PC-9 (cell line): Measurements from ENCODE around the gene FSIP1. TPM values are rescaled to one million over a fixed set of nuclear protein-coding genes. Genes with fewer than 3 reads are reported as not detected.

Experiments used
- BruUV-seq: library from RNA; stranded (reverse); fragments of 400-500 nt; replicated peaks from 2 replicates; lab custom pipeline; 2021; lab: Mats Ljungman, UMichigan
- CTCF ChIA-PET: fragments of 300-600 bp; sonication (Branson Sonifier 250); formaldehyde crosslinking; loops from one replicate; lab custom pipeline; 2022; ENCODE audit warnings: antibody characterized with exemption; lab: Charles Lee
- POLR2A ChIA-PET: fragments of 300-600 bp; sonication (Branson Sonifier 250); formaldehyde crosslinking; loops from one replicate; lab custom pipeline; 2022; ENCODE audit warnings: antibody characterized with exemption; ENCODE audit not compliant: unreplicated experiment; lab: Charles Lee
- DNase-seq, 2 experiments: peaks; one replicate each; pipeline versions ENCODE4 v3.0.0 to v3.0.0-alpha.2; 2015 to 2022; ENCODE audit warnings: mixed read lengths in 1 of 2
- H2AFZ ChIP-seq: fragments of 200-600 bp; sonication (generic); 2 replicates; pipeline ENCODE4 v1.8.1; 2017; ENCODE audit warnings: antibody characterized with exemption
- H3F3A ChIP-seq: fragments of 200-600 bp; sonication (generic); 2 replicates; pipeline ENCODE4 v1.8.1; 2017; ENCODE audit warnings: antibody characterized with exemption, mild to moderate bottlenecking, low read depth; ENCODE audit not compliant: insufficient read depth
- H3K27ac ChIP-seq: fragments of 200-600 bp; sonication (generic); 2 replicates; pipeline ENCODE4 v1.6.1; 2016; ENCODE audit warnings: mixed run types
- H3K27me3 ChIP-seq: fragments of 200-600 bp; sonication (generic); 2 replicates; pipeline ENCODE4 v1.6.1; 2016; ENCODE audit warnings: low read depth, mixed run types; ENCODE audit not compliant: insufficient read depth
- H3K36me3 ChIP-seq: fragments of 200-600 bp; sonication (generic); 2 replicates; pipeline ENCODE4 v1.6.1; 2016; ENCODE audit warnings: low read depth, mixed run types
- H3K4me1 ChIP-seq: fragments of 200-600 bp; sonication (generic); replicated peaks from 2 replicates; pipeline ENCODE4 v1.6.1; 2016; ENCODE audit warnings: mixed run types; ENCODE audit not compliant: insufficient read depth
- H3K4me2 ChIP-seq: fragments of 200-600 bp; sonication (generic); 2 replicates; pipeline ENCODE4 v1.6.1; 2017; ENCODE audit warnings: mixed run types
- H3K4me3 ChIP-seq: fragments of 200-600 bp; sonication (generic); 2 replicates; pipeline ENCODE4 v1.6.1; 2016; ENCODE audit warnings: mixed run types
- H3K79me2 ChIP-seq: fragments of 200-600 bp; sonication (generic); 2 replicates; pipeline ENCODE4 v1.6.1; 2017; ENCODE audit warnings: low read depth, mixed run types
- H3K9me2 ChIP-seq: fragments of 200-600 bp; sonication (generic); 2 replicates; pipeline ENCODE4 v1.8.1; 2017; ENCODE audit warnings: mild to moderate bottlenecking; ENCODE audit not compliant: insufficient read depth
- H3K9me3 ChIP-seq: fragments of 200-600 bp; sonication (generic); 2 replicates; pipeline ENCODE4 v1.8.1; 2016; ENCODE audit warnings: low read depth; ENCODE audit not compliant: insufficient read depth
- H4K20me1 ChIP-seq: fragments of 200-600 bp; sonication (generic); 2 replicates; pipeline ENCODE4 v1.8.1; 2017; ENCODE audit not compliant: insufficient read depth
- EZH2 ChIP-seq: fragments of 200-600 bp; sonication (generic); IDR thresholded peaks from 2 replicates; pipeline ENCODE4 v1.8.0; 2017; ENCODE audit warnings: antibody characterized with exemption, low read depth
- intact Hi-C: fragments of 100-400 bp; cut with micrococcal nuclease; formaldehyde crosslinking; loops from one replicate; pipeline ENCODE4 v1.10.0; 2022; ENCODE audit not compliant: unreplicated experiment
- total RNA-seq: library from RNA; stranded (reverse); gene quantifications from 2 replicates; pipeline ENCODE4 v1.2.3, GENCODE V29; 2021
- TF ChIP-seq, protein P1 (sequence below): fragments of 200-600 bp; sonication (generic); conservative IDR thresholded peaks from 2 replicates; pipeline ENCODE4 v1.6.1; 2017; ENCODE audit warnings: mixed run types, antibody characterized with exemption, mild to moderate bottlenecking, moderate library complexity

FSIP1 gene
- total RNA-seq, 1 experiment from 2014 or later = 1.2 TPM

- ChIA-PET CTCF (no interaction called here), POLR2A (no interaction called here)
- Histone ChIP-seq H3K27ac (no peak overlapping the region), H3K36me3 (no peaks in the 10 kb centered on the region), H3K27me3 (no peaks in the 10 kb centered on the region), H3K4me2 (no peak overlapping the region), H3K4me3 (no peak overlapping the region), H3K9me3 (no peaks in the 10 kb centered on the region), H2AFZ (no peak overlapping the region), H3K4me1 (no peaks in the 10 kb centered on the region), H3F3A (no peaks in the 10 kb centered on the region), H4K20me1 (no peaks in the 10 kb centered on the region), H3K9me2 (no peaks in the 10 kb centered on the region), H3K79me2 (no peaks in the 10 kb centered on the region)
- intact Hi-C loops = no loop called here
- TF ChIP-seq EZH2 = no peak
- TF ChIP-seq, protein P1, sequence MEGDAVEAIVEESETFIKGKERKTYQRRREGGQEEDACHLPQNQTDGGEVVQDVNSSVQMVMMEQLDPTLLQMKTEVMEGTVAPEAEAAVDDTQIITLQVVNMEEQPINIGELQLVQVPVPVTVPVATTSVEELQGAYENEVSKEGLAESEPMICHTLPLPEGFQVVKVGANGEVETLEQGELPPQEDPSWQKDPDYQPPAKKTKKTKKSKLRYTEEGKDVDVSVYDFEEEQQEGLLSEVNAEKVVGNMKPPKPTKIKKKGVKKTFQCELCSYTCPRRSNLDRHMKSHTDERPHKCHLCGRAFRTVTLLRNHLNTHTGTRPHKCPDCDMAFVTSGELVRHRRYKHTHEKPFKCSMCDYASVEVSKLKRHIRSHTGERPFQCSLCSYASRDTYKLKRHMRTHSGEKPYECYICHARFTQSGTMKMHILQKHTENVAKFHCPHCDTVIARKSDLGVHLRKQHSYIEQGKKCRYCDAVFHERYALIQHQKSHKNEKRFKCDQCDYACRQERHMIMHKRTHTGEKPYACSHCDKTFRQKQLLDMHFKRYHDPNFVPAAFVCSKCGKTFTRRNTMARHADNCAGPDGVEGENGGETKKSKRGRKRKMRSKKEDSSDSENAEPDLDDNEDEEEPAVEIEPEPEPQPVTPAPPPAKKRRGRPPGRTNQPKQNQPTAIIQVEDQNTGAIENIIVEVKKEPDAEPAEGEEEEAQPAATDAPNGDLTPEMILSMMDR = no peak
- no TSS peak for BruUV-seq
- DNase-seq = no peak
Observed at GRCh38 chr15:39556461-39556860, 226.2 kb downstream of the FSIP1 start.

DNA sequence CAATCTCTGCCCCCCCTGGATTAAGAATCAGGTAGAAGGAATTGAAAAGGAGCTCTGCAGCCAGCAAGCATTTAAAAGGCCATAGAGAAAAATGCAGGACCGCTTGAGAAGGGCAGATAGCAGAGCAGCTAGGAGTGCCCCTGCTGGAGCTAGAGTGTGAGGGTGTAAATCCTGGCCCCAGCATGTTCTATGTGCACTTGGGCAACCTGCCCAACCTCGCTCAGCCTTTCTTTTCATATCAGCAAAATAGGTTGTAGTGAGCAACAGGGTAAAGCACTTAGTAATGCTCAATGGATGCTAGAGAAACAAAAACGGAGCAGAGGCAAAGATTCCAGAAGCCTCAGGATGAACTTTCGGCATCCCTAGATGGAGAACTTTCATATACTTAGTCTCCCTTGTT, 226.8 kb downstream of the FSIP1 start:
- DNase-seq = no peak
- Histone ChIP-seq H3K79me2 (no peaks in the 10 kb centered on the region), H3K36me3 (no peaks in the 10 kb centered on the region), H3K4me1 (no peaks in the 10 kb centered on the region), H3K4me3 (no peak overlapping the region), H3K27ac (no peak overlapping the region), H3F3A (no peaks in the 10 kb centered on the region), H4K20me1 (no peaks in the 10 kb centered on the region), H3K27me3 (no peaks in the 10 kb centered on the region), H3K9me2 (no peaks in the 10 kb centered on the region), H2AFZ (no peak overlapping the region), H3K9me3 (no peaks in the 10 kb centered on the region), H3K4me2 (no peak overlapping the region)
- ChIA-PET CTCF (no interaction called here), POLR2A (no interaction called here)
- no peak for TF ChIP-seq EZH2
- TF ChIP-seq, protein P1 = no peak
- intact Hi-C loops = no loop called here
- no TSS peak for BruUV-seq

DNA sequence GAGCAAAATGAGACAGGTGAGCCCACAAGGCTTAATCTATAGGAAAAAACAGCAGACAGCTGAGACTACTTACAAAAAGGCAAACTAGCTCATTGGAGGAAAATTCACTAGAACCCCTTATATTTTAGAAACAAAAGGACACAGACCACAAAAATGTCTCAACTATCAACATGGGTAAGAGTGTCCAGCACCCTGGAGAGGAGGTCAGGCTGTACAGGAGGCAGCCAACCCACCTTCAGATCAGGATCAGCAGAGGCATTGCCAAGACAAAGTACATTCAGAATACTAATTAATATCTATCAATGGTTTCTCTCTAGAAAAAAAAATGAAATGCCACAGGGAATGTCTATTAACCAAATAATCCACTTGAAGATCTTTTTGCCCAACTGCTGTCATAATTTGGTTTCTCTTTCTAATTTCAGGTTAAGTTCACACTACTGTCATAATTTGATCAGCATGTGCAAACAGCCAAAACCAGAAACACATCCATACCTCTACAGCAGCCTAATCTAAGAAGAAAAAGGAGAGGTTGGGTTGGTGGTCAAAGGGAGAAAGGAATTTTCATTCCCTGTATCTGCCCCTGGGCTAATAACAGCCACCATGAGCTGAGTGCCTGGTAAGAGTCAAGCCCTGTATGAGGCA, 227.8 kb downstream of the FSIP1 start:
- Histone ChIP-seq H3K9me3 (no peaks in the 10 kb centered on the region), H3K27ac (no peak overlapping the region), H3K27me3 (no peaks in the 10 kb centered on the region), H3K9me2 (no peaks in the 10 kb centered on the region), H3K79me2 (no peaks in the 10 kb centered on the region), H3K4me2 (no peak overlapping the region), H4K20me1 (no peaks in the 10 kb centered on the region), H3F3A (no peaks in the 10 kb centered on the region), H3K36me3 (no peaks in the 10 kb centered on the region), H3K4me1 (no peaks in the 10 kb centered on the region), H2AFZ (no peak overlapping the region), H3K4me3 (no peak overlapping the region)
- no TSS peak for BruUV-seq
- no peak for DNase-seq
- intact Hi-C loops = no loop called here
- ChIA-PET POLR2A (no interaction called here), CTCF (no interaction called here)
- TF ChIP-seq, protein P1 = no peak
- no peak for TF ChIP-seq EZH2
